Smooth muscle cell (in vitro differentiated cells): ENCODE measurements around the gene SGTB. TPM values are rescaled to one million over a fixed set of nuclear protein-coding genes. Genes with fewer than 3 reads are reported as not detected.

Experiments used
- DNase-seq: peaks from one replicate; lab custom pipeline; 2025; ENCODE audit not compliant: unreplicated experiment; lab: John Stamatoyannopoulos, UW
- H2AFZ ChIP-seq: fragments of 200-600 bp; sonication (generic); 2 replicates; pipeline ENCODE4 v1.6.0; 2016; ENCODE audit warnings: antibody characterized with exemption, low read depth, mild to moderate bottlenecking
- H3F3A ChIP-seq: fragments of 200-600 bp; sonication (generic); 2 replicates; pipeline ENCODE4 v1.6.0; 2017; ENCODE audit warnings: antibody characterized with exemption, low read depth
- H3K27ac ChIP-seq: fragments of 200-600 bp; sonication (generic); 2 replicates; pipeline ENCODE4 v1.5.1; 2016; ENCODE audit warnings: low read depth, mild to moderate bottlenecking
- H3K27me3 ChIP-seq: fragments of 200-600 bp; sonication (generic); 2 replicates; pipeline ENCODE4 v1.6.1; 2016; ENCODE audit warnings: low read depth, mild to moderate bottlenecking
- H3K36me3 ChIP-seq: fragments of 200-600 bp; sonication (generic); 2 replicates; pipeline ENCODE4 v1.5.1; 2016; ENCODE audit warnings: low read depth
- H3K4me1 ChIP-seq: fragments of 200-600 bp; sonication (generic); 2 replicates; pipeline ENCODE4 v1.5.1; 2016; ENCODE audit warnings: low read depth
- H3K4me2 ChIP-seq: fragments of 200-600 bp; sonication (generic); 2 replicates; pipeline ENCODE4 v1.6.0; 2016; ENCODE audit warnings: mild to moderate bottlenecking
- H3K4me3 ChIP-seq: fragments of 200-600 bp; sonication (generic); 2 replicates; pipeline ENCODE4 v1.5.1; 2016; ENCODE audit warnings: mild to moderate bottlenecking
- H3K79me2 ChIP-seq: fragments of 200-600 bp; sonication (generic); 2 replicates; pipeline ENCODE4 v1.6.0; 2016; ENCODE audit warnings: low read depth, mild to moderate bottlenecking
- H3K9ac ChIP-seq: fragments of 200-600 bp; sonication (generic); 2 replicates; pipeline ENCODE4 v1.6.0; 2016; ENCODE audit warnings: low read depth
- H3K9me3 ChIP-seq: fragments of 200-600 bp; sonication (generic); replicated peaks from 2 replicates; pipeline ENCODE4 v1.5.1; 2016; ENCODE audit warnings: low read depth
- H4K20me1 ChIP-seq: fragments of 200-600 bp; sonication (generic); 2 replicates; pipeline ENCODE4 v1.6.0; 2016; ENCODE audit warnings: low read depth
- CTCF ChIP-seq: fragments of 200-600 bp; sonication (generic); IDR thresholded peaks from 2 replicates; pipeline ENCODE4 v1.5.1; 2017; ENCODE audit warnings: borderline replicate concordance, mild to moderate bottlenecking, antibody characterized with exemption; ENCODE audit not compliant: insufficient read depth, poor library complexity, severe bottlenecking
- WGBS: methylation state at CpG from one replicate; pipeline ENCODE4 v1.1.7; 2016; ENCODE audit warnings: low lambda C conversion rate; 5-methylcytosine and 5-hydroxymethylcytosine counted together
- polyA plus RNA-seq: library from polyadenylated mRNA; unstranded; fragments of >200 nt; fragmentation: Nextera tagmentation; extraction: Ambion mirVana; gene quantifications from 2 replicates; pipeline ENCODE4 v1.2.1, GENCODE V29; 2016
- total RNA-seq: library from RNA; depleted of rRNA; stranded (reverse); fragments of >200 nt; gene quantifications from 2 replicates; pipeline ENCODE4 v1.2.3, GENCODE V29; 2014

The SGTB gene
- total and polyA plus RNA-seq, 2 experiments from 2014 or later = 5.3 to 12.8 TPM

- 97% methylated on average over 3 of the region's 3 CpGs for WGBS
- Histone ChIP-seq H3K9me3 (no peaks in the 10 kb centered on the region), H3K79me2 (peaks cover 2% of the 10 kb centered on the region), H2AFZ (no peak overlapping the region), H3K4me3 (no peak overlapping the region), H3K27me3 (no peaks in the 10 kb centered on the region), H3K9ac (no peak overlapping the region), H4K20me1 (no peaks in the 10 kb centered on the region), H3K4me1 (no peaks in the 10 kb centered on the region), H3K4me2 (no peak overlapping the region), H3K36me3 (peaks cover 7% of the 10 kb centered on the region), H3F3A (no peaks in the 10 kb centered on the region), H3K27ac (no peak overlapping the region)
- no peak for TF ChIP-seq CTCF
- DNase-seq = no peak
Observed at GRCh38 chr5:65702036-65702435, 19.9 kb downstream of the SGTB start.

- no peaks in the 10 kb centered on the region for H3K9me3 ChIP-seq
- H3K4me2 ChIP-seq = no peak overlapping the region
- H3F3A ChIP-seq = no peaks in the 10 kb centered on the region
- WGBS = 86% methylated on average over 4 of the region's 4 CpGs
- H2AFZ ChIP-seq = no peak overlapping the region
- H4K20me1 ChIP-seq = peaks cover 5% of the 10 kb centered on the region
- no peak for TF ChIP-seq CTCF
- DNase-seq = no peak
- H3K27ac ChIP-seq = no peak overlapping the region
- no peaks in the 10 kb centered on the region for H3K4me1 ChIP-seq
- no peak overlapping the region for H3K4me3 ChIP-seq
- H3K36me3 ChIP-seq = peaks cover 7% of the 10 kb centered on the region
- H3K79me2 ChIP-seq = peaks cover 3% of the 10 kb centered on the region
- no peaks in the 10 kb centered on the region for H3K27me3 ChIP-seq
- H3K9ac ChIP-seq = no peak overlapping the region
Observed at GRCh38 chr5:65699338-65699737, 22.6 kb downstream of the SGTB start.

- H3K4me3 ChIP-seq = no peak overlapping the region
- no peak overlapping the region for H3K27ac ChIP-seq
- no peak overlapping the region for H3K9ac ChIP-seq
- H3K4me2 ChIP-seq = no peak overlapping the region
- H3K27me3 ChIP-seq = no peaks in the 10 kb centered on the region
- H4K20me1 ChIP-seq = peaks cover 5% of the 10 kb centered on the region
- H3F3A ChIP-seq = no peaks in the 10 kb centered on the region
- peaks cover 7% of the 10 kb centered on the region for H3K36me3 ChIP-seq
- no peaks in the 10 kb centered on the region for H3K4me1 ChIP-seq
- H2AFZ ChIP-seq = no peak overlapping the region
- no peak for TF ChIP-seq CTCF
- H3K79me2 ChIP-seq = peaks cover 3% of the 10 kb centered on the region
- DNase-seq = no peak
- H3K9me3 ChIP-seq = no peaks in the 10 kb centered on the region
Observed at GRCh38 chr5:65696892-65697291, 25.0 kb downstream of the SGTB start.

- no peak for TF ChIP-seq CTCF
- Histone ChIP-seq H3F3A (no peaks in the 10 kb centered on the region), H3K27me3 (no peaks in the 10 kb centered on the region), H3K36me3 (peaks cover 7% of the 10 kb centered on the region), H3K4me2 (no peak overlapping the region), H2AFZ (no peak overlapping the region), H3K27ac (no peak overlapping the region), H3K9me3 (no peaks in the 10 kb centered on the region), H3K9ac (no peak overlapping the region), H4K20me1 (peaks cover 5% of the 10 kb centered on the region), H3K4me3 (no peak overlapping the region), H3K79me2 (peaks cover 3% of the 10 kb centered on the region), H3K4me1 (no peaks in the 10 kb centered on the region)
- no peak for DNase-seq
- WGBS = 93% methylated on average over 4 of the region's 4 CpGs
Observed at GRCh38 chr5:65695896-65696295, 26.0 kb downstream of the SGTB start.
